Measurements from ENCODE around the gene SPPL2C.

SPPL2C gene

DNA sequence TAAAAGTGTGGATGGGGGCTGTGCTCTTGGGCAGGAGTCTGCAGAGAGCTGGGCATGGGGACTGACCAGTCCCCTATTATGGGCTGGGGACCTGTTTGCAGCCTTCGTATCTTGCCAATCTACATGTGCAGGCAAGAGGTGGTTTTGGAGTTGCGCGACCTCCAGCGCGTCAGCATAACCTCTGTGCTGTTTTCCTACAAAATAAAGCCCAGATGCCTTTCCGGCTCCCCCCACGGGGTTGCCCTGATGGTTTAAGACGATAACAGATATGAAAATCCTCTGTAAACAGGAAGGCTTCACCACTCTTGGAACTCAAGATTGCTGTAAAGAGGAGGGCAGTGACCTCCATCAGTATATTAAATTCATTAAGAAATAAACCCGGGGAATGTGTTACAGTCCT is 16.5 kb upstream of the SPPL2C start:
- no peak for DNase-seq (ENCODE audit: low read depth in 2 of 2)

DNA sequence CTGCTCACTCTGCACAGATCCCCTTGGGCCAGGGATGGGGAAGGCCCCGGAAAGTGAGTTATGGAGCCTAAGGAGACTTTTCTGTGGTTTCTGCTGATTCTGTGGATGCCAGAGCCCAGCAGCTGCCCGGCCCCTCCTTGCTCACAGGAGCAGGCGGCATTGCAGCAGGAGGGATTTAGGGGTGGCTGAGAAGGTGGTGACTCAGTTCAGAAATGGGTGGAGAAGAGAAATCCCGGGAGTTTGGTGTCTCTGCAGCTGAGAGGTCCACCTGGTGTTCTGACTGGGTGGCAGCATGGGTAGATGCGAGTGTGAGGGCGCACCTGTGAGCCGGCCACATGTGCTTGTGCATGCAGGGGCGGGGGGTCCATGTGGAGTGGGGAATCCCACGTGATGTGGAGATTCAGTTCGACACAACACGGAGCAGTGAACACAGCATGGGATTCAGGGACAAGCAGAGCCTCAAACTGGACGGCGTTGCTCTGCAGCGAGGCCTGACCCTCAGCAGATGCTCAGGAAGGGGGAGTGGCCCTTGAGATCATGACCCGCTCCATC is 16.0 kb upstream of the SPPL2C start:
- no peak for DNase-seq (ENCODE audit: low read depth in 2 of 2)

DNA sequence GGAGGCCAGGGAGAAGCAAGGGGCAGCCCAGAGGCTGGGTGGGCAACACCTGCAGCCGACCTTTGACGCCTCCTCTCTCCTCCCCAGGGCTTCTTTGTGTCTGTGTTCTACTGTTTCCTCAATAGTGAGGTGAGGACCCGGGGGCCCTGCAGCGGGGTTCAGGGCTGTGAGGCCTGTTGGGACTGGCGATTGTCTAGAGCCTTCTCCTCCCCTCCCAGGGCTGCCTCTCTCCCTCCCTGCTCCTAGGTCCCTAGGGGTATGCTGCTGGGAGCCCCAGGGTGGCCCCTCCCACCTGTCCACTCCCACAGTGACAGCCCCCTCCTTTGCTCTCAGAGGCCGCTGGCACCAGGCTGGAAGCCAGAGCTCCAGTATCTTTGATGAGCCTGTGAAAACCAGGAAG is 10.8 kb upstream of the SPPL2C start:
- DNase-seq (ENCODE audit: low read depth in 2 of 2): no peak

DNA sequence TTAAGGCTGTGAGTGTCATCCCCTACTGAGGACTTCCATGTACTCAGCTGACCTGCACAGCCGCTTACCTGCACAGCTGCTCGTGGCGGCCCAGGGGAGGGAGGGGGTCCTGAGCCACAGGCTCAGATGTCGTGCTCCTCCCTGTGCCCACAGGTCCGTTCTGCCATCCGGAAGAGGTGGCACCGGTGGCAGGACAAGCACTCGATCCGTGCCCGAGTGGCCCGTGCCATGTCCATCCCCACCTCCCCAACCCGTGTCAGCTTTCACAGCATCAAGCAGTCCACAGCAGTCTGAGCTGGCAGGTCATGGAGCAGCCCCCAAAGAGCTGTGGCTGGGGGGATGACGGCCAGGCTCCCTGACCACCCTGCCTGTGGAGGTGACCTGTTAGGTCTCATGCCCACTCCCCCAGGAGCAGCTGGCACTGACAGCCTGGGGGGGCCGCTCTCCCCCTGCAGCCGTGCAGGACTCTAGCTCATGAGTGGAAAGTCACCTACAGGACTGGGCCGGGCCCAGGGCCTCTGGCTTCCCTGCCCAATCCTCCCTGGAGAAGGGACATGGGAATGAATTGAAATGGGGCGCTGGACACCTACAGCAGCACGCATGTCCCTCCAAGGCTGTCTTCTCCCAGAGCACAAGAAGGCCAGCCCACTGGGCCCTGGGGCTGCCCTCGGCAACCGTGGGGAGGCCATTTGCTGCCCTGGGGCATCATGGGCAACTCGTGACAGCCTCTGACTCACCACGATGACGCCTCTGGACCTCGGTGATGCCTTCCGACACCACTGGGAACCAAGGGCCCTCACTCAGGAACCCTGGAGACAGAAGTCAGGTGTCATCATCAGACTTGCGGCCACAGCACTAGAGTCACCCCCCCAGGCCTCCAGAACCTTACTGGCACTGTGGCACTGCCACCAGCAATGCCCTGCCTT is 9.9 kb upstream of the SPPL2C start:
- DNase-seq (ENCODE audit: low read depth in 2 of 2): no peak

DNA sequence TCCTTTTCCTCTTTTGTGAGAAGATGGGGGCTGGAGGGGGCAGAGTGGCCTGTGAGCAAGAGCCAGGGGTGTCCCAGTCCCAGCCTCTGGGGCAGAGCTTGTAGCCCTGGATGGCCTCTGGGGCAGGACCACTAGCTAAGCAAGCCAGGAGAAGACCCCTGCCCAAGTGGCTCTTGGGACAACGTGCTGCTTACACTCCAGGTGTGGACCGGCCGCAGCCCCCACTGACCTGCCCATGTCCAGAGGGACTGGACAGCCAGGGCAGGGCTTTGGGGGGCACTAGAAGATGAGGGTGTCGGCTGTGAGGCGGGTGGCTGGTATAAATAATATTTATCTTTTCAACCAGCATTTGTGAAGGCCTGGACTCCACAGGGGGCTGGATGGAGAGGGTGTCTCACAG is 9.2 kb upstream of the SPPL2C start:
- no peak for DNase-seq (ENCODE audit: low read depth in 2 of 2)

DNA sequence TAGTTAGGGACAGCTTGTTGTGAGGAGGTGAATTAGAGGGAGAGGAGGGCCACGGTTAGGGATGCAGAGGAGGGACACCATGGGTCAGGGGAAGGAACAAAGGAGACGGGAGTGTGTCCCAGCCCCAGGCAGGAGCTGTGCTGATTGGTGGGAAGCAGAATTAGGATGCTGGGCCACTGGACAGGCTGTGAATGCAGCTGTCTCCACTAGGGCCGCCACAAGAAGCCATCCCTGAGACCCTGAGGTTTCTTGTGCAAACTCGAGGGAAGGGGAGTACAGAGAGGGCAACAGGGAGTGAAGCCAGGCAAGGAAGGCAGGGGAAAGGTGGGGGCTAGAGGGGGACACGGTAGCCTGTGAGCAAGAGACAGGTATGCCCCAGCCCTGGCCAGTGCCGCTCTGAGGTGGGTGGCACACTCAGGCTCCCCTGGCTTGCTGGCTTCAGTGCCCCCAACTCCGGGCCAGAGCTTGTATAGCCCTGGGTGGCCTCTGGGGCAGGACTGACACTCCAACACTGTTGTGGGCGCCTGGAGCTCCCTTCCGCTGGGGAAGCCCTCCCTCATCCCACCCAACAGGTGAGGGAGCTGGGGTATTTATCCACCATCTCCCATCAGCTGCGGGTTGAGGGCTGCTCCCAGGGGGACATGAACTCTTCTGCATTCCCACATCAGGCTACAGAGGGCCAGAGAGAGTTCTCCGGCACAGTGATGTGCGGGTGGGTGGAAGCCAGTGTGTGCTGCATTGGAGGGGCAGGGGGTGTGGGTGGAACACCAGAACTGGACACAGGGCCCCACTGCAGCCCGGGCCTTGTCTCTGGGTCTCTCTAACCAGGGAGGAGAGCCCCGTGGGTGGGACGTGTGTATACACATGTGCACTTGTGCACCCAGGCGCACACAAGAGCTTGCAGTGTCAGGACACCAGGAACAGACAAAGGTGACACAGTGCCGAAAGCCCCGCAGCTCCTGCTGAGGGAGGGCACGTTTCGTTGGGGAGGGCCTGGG is 8.3 kb upstream of the SPPL2C start:
- DNase-seq (ENCODE audit: low read depth in 2 of 2): no peak

DNA sequence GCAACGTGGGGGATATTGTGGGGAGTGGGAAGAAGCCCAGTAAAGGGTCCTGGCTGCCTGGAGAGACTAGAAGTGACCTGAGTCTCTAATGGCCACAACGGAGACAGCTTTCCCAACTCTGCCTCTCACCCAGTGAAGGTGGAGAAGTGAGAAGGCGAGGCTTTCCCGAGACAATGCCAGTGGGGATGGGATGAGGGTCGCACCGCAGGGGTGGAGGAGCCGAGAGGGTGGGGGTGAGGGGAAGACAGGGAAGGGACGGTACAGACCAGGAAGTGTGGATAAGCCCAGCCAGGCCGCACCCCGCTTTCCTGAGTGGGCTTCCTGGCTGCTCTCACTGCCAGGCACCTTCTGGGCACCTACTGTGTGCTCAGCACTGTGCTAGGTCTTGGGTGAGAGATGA is 7.5 kb upstream of the SPPL2C start:
- DNase-seq (ENCODE audit: low read depth in 2 of 2): no peak

DNA sequence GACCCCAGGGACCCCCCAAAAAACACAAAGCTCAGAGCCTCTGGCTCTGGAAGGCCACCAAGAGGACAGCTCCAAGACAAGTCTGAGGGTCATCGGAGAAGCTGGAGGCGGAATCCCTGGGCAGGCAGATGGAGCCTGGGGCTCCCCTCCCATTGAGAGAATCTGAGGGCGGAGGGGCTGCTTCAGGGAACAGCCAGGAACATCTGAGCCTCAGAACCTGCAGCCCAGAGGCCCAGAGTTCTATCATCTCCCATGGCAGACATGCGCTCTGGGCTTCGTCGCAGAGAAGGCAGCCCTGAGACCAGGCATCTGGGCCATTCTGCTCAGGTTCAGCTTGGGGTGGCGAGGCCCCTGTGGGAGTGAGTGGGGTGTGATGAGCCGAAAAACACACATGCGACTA is 7.1 kb upstream of the SPPL2C start:
- no peak for DNase-seq (ENCODE audit: low read depth in 2 of 2)

DNA sequence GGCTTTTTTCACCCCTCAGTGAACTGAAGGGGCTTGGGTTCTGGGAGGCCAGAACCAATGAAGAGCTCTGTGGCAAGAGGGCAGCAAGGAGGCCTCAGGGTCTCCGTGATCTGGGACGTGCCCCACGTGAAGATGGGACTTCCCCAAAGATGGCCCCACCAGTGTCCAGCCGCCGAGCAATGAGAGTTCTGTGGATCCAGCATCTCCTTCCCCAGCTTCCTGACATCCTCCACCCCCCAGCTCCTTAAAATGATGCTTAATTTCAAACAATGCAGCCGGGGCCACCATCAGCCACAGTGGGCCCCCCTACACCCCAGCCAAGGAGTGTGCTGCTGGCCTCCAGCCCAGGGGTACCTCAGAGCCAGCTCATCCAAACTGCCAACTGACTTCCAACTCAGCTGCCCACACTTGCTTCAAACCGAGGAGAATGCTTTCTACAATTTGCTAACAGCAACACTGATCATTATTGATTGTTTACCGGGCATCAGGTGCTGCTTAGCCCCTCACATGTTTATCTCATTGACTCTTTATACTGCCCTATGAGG is 5.9 kb upstream of the SPPL2C start:
- DNase-seq (ENCODE audit: low read depth in 2 of 2): no peak

DNA sequence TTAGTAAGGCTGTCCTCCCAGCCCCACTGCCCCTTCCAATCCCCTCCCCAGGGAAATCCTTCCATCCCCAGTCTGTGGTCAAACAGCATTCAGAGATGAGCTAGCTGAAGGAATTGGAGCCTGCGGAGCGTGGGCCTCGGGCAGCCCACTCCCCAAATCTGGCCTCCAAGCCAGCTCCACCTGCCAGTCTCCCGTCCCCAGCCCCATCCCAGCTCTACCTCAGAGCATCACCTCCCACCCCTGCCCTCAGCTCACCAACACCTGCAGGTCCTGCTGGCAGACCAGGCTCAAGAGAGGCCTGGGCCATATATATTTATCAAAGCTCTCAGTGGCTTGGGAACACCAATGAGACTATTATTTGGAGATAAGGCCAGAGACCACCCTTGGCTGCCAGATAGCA is 5.2 kb upstream of the SPPL2C start:
- DNase-seq (ENCODE audit: low read depth in 2 of 2): no peak

DNA sequence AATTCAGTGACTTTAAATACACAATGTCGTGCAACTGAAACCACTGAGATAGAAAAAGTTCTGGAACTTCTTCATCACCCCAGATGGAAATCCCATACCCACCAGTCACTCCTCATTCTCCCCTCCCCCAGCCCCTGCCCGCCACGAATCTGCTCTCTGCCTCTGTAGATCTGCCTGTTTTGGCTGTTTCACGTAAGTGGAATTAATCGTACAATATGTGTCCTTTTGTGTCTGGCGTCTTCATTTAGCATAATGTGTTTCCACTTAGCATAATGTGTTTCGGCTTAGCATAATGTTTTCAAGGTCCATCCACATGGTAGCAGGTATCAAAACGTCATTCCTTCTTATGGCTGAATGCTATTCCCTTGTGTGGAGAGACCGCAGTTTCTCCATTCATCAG is 3.5 kb upstream of the SPPL2C start:
- DNase-seq (ENCODE audit: low read depth in 2 of 2): no peak

DNA sequence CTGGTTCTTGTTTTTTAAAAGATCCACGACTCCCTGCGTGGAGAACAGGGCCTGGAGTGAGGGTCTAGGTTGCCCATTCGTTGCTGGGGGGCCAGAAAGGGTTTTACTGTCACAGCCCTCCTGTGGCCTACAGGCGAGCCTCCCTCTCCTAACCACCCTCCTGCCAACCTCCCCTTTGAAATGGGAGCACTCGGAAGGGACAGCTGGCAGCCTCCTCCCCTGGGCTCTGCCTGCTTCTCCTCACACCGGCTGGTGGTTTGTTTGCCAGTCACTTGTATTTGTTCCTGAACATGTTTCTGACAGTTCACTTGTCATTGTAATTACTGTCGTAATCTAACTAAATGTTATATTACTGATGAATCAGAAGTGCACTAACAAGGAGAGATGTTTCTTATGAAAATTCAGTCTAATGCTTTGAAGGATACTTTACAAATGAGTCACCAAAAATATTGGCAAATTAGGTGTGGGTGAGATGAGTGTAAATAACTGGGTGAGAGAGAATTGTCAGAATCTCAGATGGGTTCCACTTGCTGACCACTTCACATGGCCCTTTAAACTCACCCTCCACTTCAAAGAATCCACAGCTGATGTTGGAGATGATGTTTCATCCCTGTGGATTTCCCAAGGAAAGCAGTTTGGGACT is 2.7 kb upstream of the SPPL2C start:
- DNase-seq (ENCODE audit: low read depth in 2 of 2): no peak

DNA sequence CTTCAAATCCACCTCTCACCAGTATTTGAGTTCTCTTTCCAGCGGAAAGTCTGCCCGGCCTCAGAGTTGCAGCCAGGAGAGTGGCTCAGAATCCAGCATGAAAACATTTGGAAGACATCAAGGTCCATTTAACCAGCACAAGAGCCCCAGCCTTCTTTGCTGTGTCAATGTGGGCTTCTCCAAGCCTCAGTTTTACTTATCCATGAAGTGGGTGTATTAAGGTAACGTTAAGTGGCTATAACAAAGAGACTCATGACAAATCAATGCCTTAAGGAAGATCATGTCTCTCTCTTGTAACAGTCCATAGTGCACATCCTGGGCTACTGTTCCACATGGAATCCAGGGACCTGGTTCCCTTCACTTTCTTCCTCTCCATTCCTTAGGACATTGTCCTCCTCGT is 959 bp upstream of the SPPL2C start:
- no peak for DNase-seq (ENCODE audit: low read depth in 2 of 2)

DNA sequence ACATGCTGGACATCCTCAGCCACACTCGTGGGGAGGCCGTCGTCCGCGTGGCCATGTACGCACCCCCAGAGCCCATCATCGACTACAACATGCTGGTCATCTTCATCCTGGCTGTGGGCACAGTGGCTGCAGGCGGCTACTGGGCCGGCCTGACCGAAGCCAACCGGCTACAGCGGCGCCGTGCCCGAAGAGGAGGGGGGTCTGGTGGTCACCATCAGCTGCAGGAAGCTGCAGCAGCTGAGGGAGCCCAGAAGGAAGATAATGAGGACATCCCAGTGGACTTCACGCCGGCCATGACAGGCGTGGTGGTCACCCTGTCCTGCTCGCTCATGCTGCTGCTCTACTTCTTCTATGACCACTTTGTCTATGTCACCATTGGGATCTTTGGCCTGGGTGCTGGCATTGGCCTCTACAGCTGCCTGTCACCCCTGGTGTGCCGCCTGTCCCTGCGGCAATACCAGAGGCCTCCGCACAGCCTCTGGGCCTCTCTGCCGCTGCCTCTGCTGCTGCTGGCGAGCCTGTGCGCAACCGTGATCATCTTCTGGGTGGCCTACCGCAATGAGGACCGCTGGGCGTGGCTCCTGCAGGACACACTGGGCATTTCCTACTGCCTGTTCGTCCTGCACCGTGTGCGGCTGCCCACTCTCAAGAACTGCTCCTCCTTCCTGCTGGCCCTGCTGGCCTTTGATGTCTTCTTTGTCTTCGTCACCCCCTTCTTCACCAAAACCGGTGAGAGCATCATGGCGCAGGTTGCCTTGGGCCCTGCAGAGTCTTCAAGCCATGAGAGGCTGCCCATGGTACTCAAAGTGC is 900 bp downstream of the SPPL2C start:
- no peak for DNase-seq (ENCODE audit: low read depth in 2 of 2)

DNA sequence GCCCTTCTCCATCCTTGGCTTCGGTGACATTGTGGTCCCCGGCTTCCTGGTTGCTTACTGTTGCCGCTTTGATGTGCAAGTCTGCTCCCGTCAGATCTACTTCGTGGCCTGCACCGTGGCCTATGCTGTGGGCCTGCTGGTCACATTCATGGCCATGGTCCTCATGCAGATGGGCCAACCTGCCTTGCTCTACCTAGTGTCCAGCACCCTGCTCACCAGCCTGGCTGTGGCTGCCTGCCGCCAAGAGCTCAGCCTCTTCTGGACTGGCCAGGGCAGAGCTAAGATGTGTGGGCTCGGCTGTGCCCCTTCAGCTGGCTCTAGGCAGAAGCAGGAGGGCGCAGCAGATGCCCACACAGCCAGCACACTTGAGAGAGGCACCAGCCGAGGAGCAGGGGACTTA is 1.5 kb downstream of the SPPL2C start:
- no peak for DNase-seq (ENCODE audit: low read depth in 2 of 2)

DNA sequence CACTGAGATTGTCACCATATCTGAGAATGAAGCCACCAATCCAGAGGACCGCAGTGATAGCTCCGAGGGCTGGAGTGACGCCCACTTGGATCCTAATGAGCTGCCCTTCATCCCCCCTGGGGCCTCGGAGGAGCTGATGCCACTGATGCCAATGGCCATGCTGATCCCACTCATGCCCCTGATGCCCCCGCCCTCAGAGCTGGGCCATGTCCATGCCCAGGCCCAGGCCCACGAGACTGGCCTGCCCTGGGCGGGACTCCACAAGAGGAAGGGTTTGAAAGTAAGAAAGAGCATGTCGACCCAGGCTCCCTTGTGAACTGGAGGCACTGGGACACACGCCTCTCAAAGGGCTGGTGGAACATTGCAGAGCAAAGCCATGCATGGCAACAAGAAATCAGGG is 2.0 kb downstream of the SPPL2C start:
- DNase-seq (ENCODE audit: low read depth in 2 of 2): no peak

DNA sequence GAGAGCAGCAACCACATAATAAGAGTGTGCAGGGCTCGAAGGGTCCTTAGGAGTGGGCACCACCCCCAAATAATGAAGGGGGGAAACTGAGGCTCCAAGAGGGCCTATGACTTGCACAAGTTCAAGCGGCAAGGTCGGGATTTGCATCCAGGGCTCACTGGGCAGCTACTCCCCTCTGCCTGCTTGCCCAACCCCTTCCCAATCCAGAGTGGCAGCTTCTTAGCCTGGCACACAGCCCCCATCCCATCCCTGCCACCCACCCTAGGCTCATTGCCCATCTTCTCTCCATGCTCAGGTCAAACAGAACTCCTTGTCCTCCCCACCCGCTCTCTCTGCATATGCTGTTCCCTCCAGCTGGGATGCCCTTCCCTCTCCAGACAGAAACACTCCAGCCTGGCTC is 2.4 kb downstream of the SPPL2C start:
- DNase-seq (ENCODE audit: low read depth in 2 of 2): no peak

DNA sequence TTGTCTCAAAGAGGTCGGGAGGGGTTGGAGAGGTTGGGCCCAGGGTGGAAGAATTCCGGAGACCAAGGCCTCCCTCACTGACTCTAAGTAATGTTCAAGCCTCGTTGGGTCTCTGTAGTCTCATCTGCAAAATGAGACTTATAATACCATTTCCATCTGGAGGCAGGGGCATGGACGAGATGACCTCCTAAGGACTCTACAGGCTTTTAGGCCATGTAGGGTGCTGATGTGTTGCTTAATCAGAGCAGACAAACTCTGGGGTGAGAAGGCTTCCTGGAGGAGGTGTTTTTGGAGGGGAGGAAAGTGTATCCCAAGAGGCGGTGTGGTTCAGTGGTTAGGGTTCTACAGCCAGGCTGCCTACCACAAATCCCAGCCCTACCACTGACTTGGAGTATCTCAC is 3.1 kb downstream of the SPPL2C start:
- DNase-seq (ENCODE audit: low read depth in 2 of 2): no peak

DNA sequence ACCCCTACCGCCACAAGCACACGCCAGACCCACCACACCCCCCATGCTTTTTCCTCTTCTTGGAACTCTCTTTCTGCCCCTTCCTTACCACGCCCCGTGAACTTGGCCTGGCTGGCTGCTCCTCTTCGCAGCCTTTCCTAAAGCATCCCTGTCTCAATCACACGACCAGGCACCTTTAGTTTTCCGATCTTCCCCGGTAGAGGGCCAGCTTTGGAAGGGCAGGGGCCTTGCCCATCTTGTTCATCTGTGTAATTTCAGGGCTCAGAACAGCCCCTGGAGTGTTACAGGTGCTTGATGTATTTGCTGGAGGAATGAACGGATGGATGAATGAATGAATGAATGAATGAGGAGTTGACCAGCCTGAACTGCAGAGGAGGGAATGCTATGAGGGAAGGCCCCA is 3.7 kb downstream of the SPPL2C start:
- no peak for DNase-seq (ENCODE audit: low read depth in 2 of 2)

DNA sequence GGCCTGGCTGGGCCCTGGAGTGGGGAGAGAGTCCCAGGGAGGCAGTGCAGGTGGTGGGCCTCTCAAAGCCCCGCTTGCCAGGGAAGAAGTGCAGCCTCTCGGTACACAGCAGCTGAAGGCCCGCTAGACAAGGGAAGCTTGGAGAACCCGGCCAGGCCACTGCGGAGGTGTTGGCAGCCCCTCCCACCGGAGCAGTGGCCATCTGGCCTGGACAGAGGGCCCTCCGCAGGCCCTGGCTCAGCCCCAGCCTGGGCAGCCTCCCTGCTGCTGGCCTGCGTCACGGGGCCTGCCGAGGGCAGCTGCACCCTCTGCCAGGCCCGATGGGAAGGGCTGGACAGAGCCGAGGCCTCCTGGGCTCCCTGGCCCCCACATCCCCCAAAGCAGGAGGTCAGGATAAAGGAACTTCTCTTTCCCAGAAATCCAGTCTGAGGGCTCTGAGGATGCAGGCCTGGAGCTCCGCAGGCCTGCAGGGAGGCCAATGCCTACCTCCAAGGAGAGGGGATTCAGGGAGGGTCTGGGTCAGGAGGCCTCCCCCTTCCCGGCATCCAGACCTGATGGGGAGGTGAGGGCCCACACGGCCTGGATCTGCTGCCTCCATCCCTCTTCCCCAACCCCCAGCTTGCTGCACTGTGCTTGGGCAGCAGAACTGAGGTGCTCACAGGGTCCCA is 4.3 kb downstream of the SPPL2C start:
- no peak for DNase-seq (ENCODE audit: low read depth in 2 of 2)
